Testis (tissue), 3 donors: Measurements from ENCODE around the gene HSD17B12. TPM values are rescaled to one million over a fixed set of nuclear protein-coding genes. Genes with fewer than 3 reads are reported as not detected.

ENCODE experiments used
- DNase-seq: peaks from one replicate; pipeline ENCODE4 v3.0.0-alpha.2; 2019
- H3K27ac ChIP-seq, 2 donors: fragments of 200-600 bp; sonication (generic); one replicate each; pipeline ENCODE4 v1.5.1; 2019
- H3K27me3 ChIP-seq: fragments of 200-600 bp; sonication (generic); one replicate; pipeline ENCODE4 v1.5.1; 2019
- H3K36me3 ChIP-seq: fragments of 200-600 bp; sonication (generic); one replicate; pipeline ENCODE4 v1.5.1; 2017; ENCODE audit warnings: low read depth; ENCODE audit errors: missing control alignments
- H3K4me1 ChIP-seq: fragments of 200-600 bp; sonication (generic); one replicate; pipeline ENCODE4 v1.5.1; 2019
- H3K4me3 ChIP-seq, 2 donors: fragments of 200-600 bp; sonication (generic); one replicate each; pipeline ENCODE4 v1.5.1; 2017 to 2019
- H3K9me3 ChIP-seq: fragments of 200-600 bp; sonication (generic); one replicate; pipeline ENCODE4 v1.5.1; 2017
- CTCF ChIP-seq, 3 experiments: fragments of 450-650 bp in 2 of 3; fragments of 200-600 bp in 1 of 3; sonication (generic) in 1 of 3; IDR thresholded peaks; one replicate each; pipeline ENCODE4 v1.5.1; 2016 to 2019; ENCODE audit warnings: antibody characterized with exemption in 3 of 3, mild to moderate bottlenecking in 2 of 3, moderate library complexity in 1 of 3
- POLR2A ChIP-seq: fragments of 450-650 bp; IDR thresholded peaks from one replicate; pipeline ENCODE4 v1.6.1; 2017; ENCODE audit warnings: antibody characterized with exemption, mild to moderate bottlenecking, moderate library complexity
- WGBS, 2 donors: methylation state at CpG; one replicate each; pipeline ENCODE4 v1.1.5; 2018; 5-methylcytosine and 5-hydroxymethylcytosine counted together
- intact Hi-C: fragments of 100-400 bp; cut with DNase I; formaldehyde crosslinking; loops from one replicate; pipeline ENCODE4 v1.15.1; 2023; ENCODE audit warnings: low total_unique reads
- polyA plus RNA-seq: library from polyadenylated mRNA; stranded (reverse); fragments of 350-450 nt; fragmentation: Illumina TruSeq; extraction: RNeasy Lipid Tissue Mini Kit (QIAGEN cat#74804); gene quantifications from one replicate; pipeline ENCODE4 v1.2.3, GENCODE V29; 2014; ENCODE audit warnings: low read depth, low replicate concordance; ENCODE audit not compliant: insufficient read depth
- total RNA-seq, 2 donors: library from RNA; depleted of rRNA; stranded (reverse); fragments of >200 nt; gene quantifications; one replicate each; pipeline ENCODE4 v1.2.3, GENCODE V29; 2016

The HSD17B12 gene
- total and polyA plus RNA-seq, 3 donors from 2014 or later = 59.6 to 113 (median 93.5) TPM

- no peaks in the 10 kb centered on the region for H3K9me3 ChIP-seq
- no peaks in the 10 kb centered on the region for H3K36me3 ChIP-seq
- intact Hi-C loops = no loop called here
- 69 to 82% methylated on average over 7 of the region's 7 CpGs for WGBS, 2 donors
- no peak overlapping the region for H3K27ac ChIP-seq
- no peaks in the 10 kb centered on the region for H3K27me3 ChIP-seq
- TF ChIP-seq CTCF (IDR thresholded peaks at IDR 0.05) = no peak
- no peak for TF ChIP-seq POLR2A
- H3K4me1 ChIP-seq = no peaks in the 10 kb centered on the region
- H3K4me3 ChIP-seq = no peak overlapping the region
- no peak for DNase-seq
Observed at GRCh38 chr11:43872995-43873394, 192.5 kb downstream of the HSD17B12 start.

- Histone ChIP-seq H3K4me1 (no peaks in the 10 kb centered on the region), H3K36me3 (no peaks in the 10 kb centered on the region), H3K9me3 (no peaks in the 10 kb centered on the region), H3K27ac (no peak overlapping the region), H3K4me3 (no peak overlapping the region), H3K27me3 (no peaks in the 10 kb centered on the region)
- intact Hi-C loops = no loop called here
- DNase-seq = no peak
- no peak for TF ChIP-seq CTCF (IDR thresholded peaks at IDR 0.05)
- TF ChIP-seq POLR2A = no peak
- 70 to 76% methylated on average over 3 of the region's 3 CpGs for WGBS, 2 donors
Observed at GRCh38 chr11:43874078-43874477, 193.5 kb downstream of the HSD17B12 start.

GRCh38 chr11:43874738-43875137 lies 194.2 kb downstream of the HSD17B12 start:
- H3K27me3 ChIP-seq = no peaks in the 10 kb centered on the region
- no peaks in the 10 kb centered on the region for H3K36me3 ChIP-seq
- H3K4me3 ChIP-seq = no peak overlapping the region
- DNase-seq = no peak
- no peaks in the 10 kb centered on the region for H3K4me1 ChIP-seq
- WGBS, 2 donors = 41 to 47% methylated on average over 1 of the region's 1 CpG
- no peaks in the 10 kb centered on the region for H3K9me3 ChIP-seq
- intact Hi-C loops = no loop called here
- no peak for TF ChIP-seq POLR2A
- TF ChIP-seq CTCF (IDR thresholded peaks at IDR 0.05) = no peak
- no peak overlapping the region for H3K27ac ChIP-seq

GRCh38 chr11:43879789-43880639 lies 199.5 kb downstream of the HSD17B12 start:
- WGBS, 2 donors = 28 to 38% methylated on average over 13 of the region's 13 CpGs
- Histone ChIP-seq H3K4me1 (peaks cover 12% of the 10 kb centered on the region), H3K9me3 (no peaks in the 10 kb centered on the region), H3K27me3 (no peaks in the 10 kb centered on the region), H3K4me3 (peak overlapping the region; percentile 71 to 81), H3K27ac (no peak overlapping the region), H3K36me3 (no peaks in the 10 kb centered on the region)
- intact Hi-C loops = no loop called here
- DNase-seq = no peak
- no peak for TF ChIP-seq POLR2A
- TF ChIP-seq CTCF (IDR thresholded peaks at IDR 0.05) = no peak
